GM12878 (cell line): Measurements from ENCODE around the gene NLGN3. TPM values are rescaled to one million over a fixed set of nuclear protein-coding genes. Genes with fewer than 3 reads are reported as not detected.

ENCODE experiments used
- ATAC-seq: fragments of 200-7000 bp; cut with Tn5 transposase; 3 replicates; pipeline ENCODE4 v1.9.1; 2020; ENCODE audit warnings: mild to moderate bottlenecking, moderate library complexity
- BruUV-seq: library from RNA; stranded (reverse); fragments of 400-500 nt; replicated peaks from 2 replicates; lab custom pipeline; 2021; lab: Mats Ljungman, UMichigan
- CTCF ChIA-PET: fragments of 300-600 bp; sonication (Branson Sonifier 250); formaldehyde crosslinking; extraction: SDS; loops from one replicate; lab custom pipeline; 2021; ENCODE audit warnings: inconsistent platforms; lab: Yijun Ruan, JAX
- POLR2A ChIA-PET: fragments of 350-600 bp; formaldehyde crosslinking; extraction: SDS; loops from one replicate; lab custom pipeline; 2021; ENCODE audit warnings: inconsistent platforms; lab: Charles Lee
- RAD21 ChIA-PET: fragments of 300-600 bp; sonication (Branson Sonifier 250); formaldehyde crosslinking; loops from one replicate; lab custom pipeline; 2023; ENCODE audit warnings: antibody characterized with exemption; ENCODE audit not compliant: unreplicated experiment; lab: Charles Lee
- SMC1A ChIA-PET: fragments of 300-600 bp; sonication (Branson Sonifier 250); formaldehyde crosslinking; loops from one replicate; lab custom pipeline; 2023; ENCODE audit not compliant: unreplicated experiment, uncharacterized antibody; lab: Charles Lee
- DNase-seq: peaks from one replicate; pipeline ENCODE4 v3.0.0-alpha.2; 2011; ENCODE audit warnings: low read depth, low spot score
- FAIRE-seq: peaks from 3 replicates; lab custom pipeline; 2011; peaks lifted over from hg19 to GRCh38; lab: Jason Lieb, UNC
- H2AFZ ChIP-seq: 2 replicates; pipeline ENCODE4 v1.6.0; 2011; ENCODE audit warnings: low read depth, low read length, control low read depth; ENCODE audit not compliant: control insufficient read depth
- H3K27ac ChIP-seq: 2 replicates; pipeline ENCODE4 v1.5.1; 2011; ENCODE audit warnings: control low read depth; ENCODE audit not compliant: control insufficient read depth, insufficient read depth
- H3K27me3 ChIP-seq, 2 experiments: replicated peaks in 1 of 2; 2 replicates each; pipeline versions ENCODE4 v1.6.0 to v1.6.1; 2011; ENCODE audit warnings: low read length in 1 of 2; ENCODE audit not compliant: control insufficient read depth in 2 of 2, insufficient read depth in 2 of 2
- H3K36me3 ChIP-seq, 2 experiments: 2 replicates each; pipeline ENCODE4 v1.5.1; 2011; ENCODE audit warnings: low read length in 1 of 2; ENCODE audit not compliant: control insufficient read depth in 2 of 2, insufficient read depth in 2 of 2
- H3K4me1 ChIP-seq: 2 replicates; pipeline ENCODE4 v1.6.1; 2011; ENCODE audit warnings: mild to moderate bottlenecking, low read length, moderate library complexity, mixed read lengths; ENCODE audit not compliant: control insufficient read depth, insufficient read depth
- H3K4me2 ChIP-seq: 2 replicates; pipeline ENCODE4 v1.6.0; 2011; ENCODE audit warnings: control low read depth; ENCODE audit not compliant: control insufficient read depth, insufficient read depth
- H3K4me3 ChIP-seq: fragments of 200-600 bp; sonication (generic); 2 replicates; pipeline ENCODE4 v1.5.1; 2016
- H3K79me2 ChIP-seq: 2 replicates; pipeline ENCODE4 v1.6.0; 2011; ENCODE audit warnings: low read length; ENCODE audit not compliant: control insufficient read depth, insufficient read depth
- H3K9ac ChIP-seq: 2 replicates; pipeline ENCODE4 v1.8.0; 2011; ENCODE audit warnings: low read length, control low read depth, mixed read lengths; ENCODE audit not compliant: control insufficient read depth, insufficient read depth
- H3K9me3 ChIP-seq: replicated peaks from 3 replicates; pipeline ENCODE4 v1.5.1; 2011; ENCODE audit warnings: mild to moderate bottlenecking, low read length; ENCODE audit not compliant: control insufficient read depth, insufficient read depth
- H4K20me1 ChIP-seq: 2 replicates; pipeline ENCODE4 v1.6.0; 2011; ENCODE audit not compliant: control insufficient read depth, insufficient read depth
- BMI1 ChIP-seq: fragments of 450-650 bp; IDR thresholded peaks from 2 replicates; pipeline ENCODE4 v1.6.1; 2016; ENCODE audit warnings: mild to moderate bottlenecking, moderate library complexity, borderline replicate concordance
- CHD2 ChIP-seq: IDR thresholded peaks from 2 replicates; pipeline ENCODE4 v1.6.1; 2011; ENCODE audit warnings: low read depth, low read length, improper control_type of control experiment, borderline replicate concordance
- CHD4 ChIP-seq: fragments of 200-600 bp; sonication (generic); IDR thresholded peaks from 2 replicates; pipeline ENCODE4 v1.6.1; 2016; ENCODE audit warnings: mild to moderate bottlenecking
- EED ChIP-seq: sonication (generic); IDR thresholded peaks from 2 replicates; pipeline ENCODE4 v1.6.1; 2016; ENCODE audit warnings: antibody characterized with exemption, low read depth
- IKZF2 ChIP-seq, 2 experiments: fragments of 450-650 bp; IDR thresholded peaks; 2 replicates each; pipeline ENCODE4 v1.6.1; 2017; ENCODE audit warnings: mild to moderate bottlenecking in 2 of 2, moderate library complexity in 2 of 2
- LARP7 ChIP-seq: fragments of 450-650 bp; IDR thresholded peaks from 2 replicates; pipeline ENCODE4 v1.6.1; 2017; ENCODE audit warnings: mild to moderate bottlenecking
- NR2C1 ChIP-seq: fragments of 450-650 bp; IDR thresholded peaks from 2 replicates; pipeline ENCODE4 v1.6.1; 2017; ENCODE audit warnings: antibody characterized with exemption, mild to moderate bottlenecking, moderate library complexity
- RUNX3 ChIP-seq: IDR thresholded peaks from 2 replicates; pipeline ENCODE4 v1.6.1; 2012; ENCODE audit warnings: low read length, inconsistent platforms
- STAT3 ChIP-seq: IDR thresholded peaks from 2 replicates; pipeline ENCODE4 v1.6.1; 2011; ENCODE audit warnings: low read depth, low read length, improper control_type of control experiment
- ZBTB4 ChIP-seq: fragments of 450-650 bp; formaldehyde crosslinking; IDR thresholded peaks from 2 replicates; pipeline ENCODE4 v1.4.0; 2022; ENCODE audit warnings: mild to moderate bottlenecking, moderate library complexity
- ZSCAN29 ChIP-seq: fragments of 450-650 bp; IDR thresholded peaks from 2 replicates; pipeline ENCODE4 v1.6.1; 2017; ENCODE audit warnings: mild to moderate bottlenecking, moderate library complexity
- WGBS: methylation state at CpG from one replicate; pipeline ENCODE4 v1.1.6; 2016; ENCODE audit warnings: low lambda C conversion rate; ENCODE audit not compliant: insufficient replicate concordance, insufficient coverage; ENCODE audit errors: missing lambda C conversion rate; 5-methylcytosine and 5-hydroxymethylcytosine counted together
- in situ Hi-C: fragments of 300-500 bp; cut with MboI; formaldehyde crosslinking; loops from 9 replicates; pipeline ENCODE4 v1.14.3; 2018; ENCODE audit warnings: mixed read lengths
- intact Hi-C: fragments of 100-400 bp; cut with micrococcal nuclease; formaldehyde crosslinking; loops from one replicate; pipeline ENCODE4 v1.14.2; 2022; ENCODE audit not compliant: unreplicated experiment
- polyA plus RNA-seq, 11 experiments: library from polyadenylated mRNA; depleted of rRNA in 4 of 11; unstranded in 6 of 11; stranded (reverse) in 5 of 11; fragments of >200 nt; fragmentation: Nextera tagmentation in 4 of 11; fragmentation: Illumina TruSeq in 1 of 11; extraction: Ambion mirVana in 4 of 11; extraction: Trizol in 1 of 11; gene quantifications; 1 replicate in 1 of 11; 2 replicates in 10 of 11; pipeline versions ENCODE4 v1.2.1 to v1.2.3, GENCODE V29; 2011 to 2016; ENCODE audit warnings: inconsistent platforms in 2 of 11, missing spikeins in 2 of 11, low read depth in 1 of 11
- total RNA-seq, 4 experiments: library from RNA; depleted of rRNA in 3 of 4; stranded (reverse); fragments of >200 nt in 3 of 4; fragmentation: Illumina TruSeq in 1 of 4; extraction: Trizol in 1 of 4; gene quantifications; 2 replicates each; pipeline versions ENCODE4 v1.2.1 to v1.2.3, GENCODE V29; 2013 to 2021
- TF ChIP-seq, protein P1 (sequence below): IDR thresholded peaks from 2 replicates; pipeline ENCODE4 v1.6.1; 2011; ENCODE audit warnings: low read depth, mild to moderate bottlenecking, low read length, moderate library complexity, borderline replicate concordance; ENCODE audit errors: extremely low read depth

The NLGN3 gene
- total and polyA plus RNA-seq, 10 of the 15 experiments (the other 5 are each of a cell fraction or from before 2014, with no cell fraction given): 0.07 to 0.73 (median 0.28) TPM

DNA sequence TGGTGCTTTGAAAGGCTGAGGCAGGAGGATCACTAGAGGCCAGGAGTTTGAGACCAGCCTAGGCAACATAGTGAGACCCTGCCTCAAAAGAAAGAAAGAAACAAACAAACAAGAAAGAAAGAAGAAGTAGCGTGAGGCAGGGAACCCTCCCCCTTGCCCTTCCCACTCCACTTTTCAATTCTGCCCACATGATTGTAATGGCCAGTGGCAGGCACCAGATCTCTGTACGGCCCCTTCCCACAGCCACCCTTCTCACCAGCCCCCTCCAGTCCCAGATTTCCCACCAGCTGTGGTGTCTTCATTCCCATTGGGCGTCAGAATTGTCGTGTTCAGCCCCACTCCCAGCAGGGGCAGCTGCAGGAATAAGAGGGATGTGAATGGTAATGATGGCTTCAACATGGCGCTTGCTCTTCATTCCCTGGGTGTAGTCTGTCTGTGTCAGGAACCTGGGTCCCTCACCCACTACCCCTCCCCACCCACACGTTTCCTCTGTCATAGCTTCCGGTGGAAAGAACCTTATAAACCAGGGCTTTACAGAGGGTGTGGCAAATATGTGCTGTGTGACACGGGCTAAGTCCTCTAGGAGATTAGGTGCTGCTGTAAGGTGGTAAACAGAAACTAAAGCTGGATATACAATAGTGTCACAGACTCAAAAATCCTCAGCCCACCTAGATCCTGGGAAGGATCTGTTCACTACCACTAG, 33.3 kb upstream of the NLGN3 start, which contains the start of gene IL2RG (continued):
- TF ChIP-seq, protein P1, sequence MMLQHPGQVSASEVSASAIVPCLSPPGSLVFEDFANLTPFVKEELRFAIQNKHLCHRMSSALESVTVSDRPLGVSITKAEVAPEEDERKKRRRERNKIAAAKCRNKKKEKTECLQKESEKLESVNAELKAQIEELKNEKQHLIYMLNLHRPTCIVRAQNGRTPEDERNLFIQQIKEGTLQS: no peak
- TF ChIP-seq CHD2: no peak

DNA sequence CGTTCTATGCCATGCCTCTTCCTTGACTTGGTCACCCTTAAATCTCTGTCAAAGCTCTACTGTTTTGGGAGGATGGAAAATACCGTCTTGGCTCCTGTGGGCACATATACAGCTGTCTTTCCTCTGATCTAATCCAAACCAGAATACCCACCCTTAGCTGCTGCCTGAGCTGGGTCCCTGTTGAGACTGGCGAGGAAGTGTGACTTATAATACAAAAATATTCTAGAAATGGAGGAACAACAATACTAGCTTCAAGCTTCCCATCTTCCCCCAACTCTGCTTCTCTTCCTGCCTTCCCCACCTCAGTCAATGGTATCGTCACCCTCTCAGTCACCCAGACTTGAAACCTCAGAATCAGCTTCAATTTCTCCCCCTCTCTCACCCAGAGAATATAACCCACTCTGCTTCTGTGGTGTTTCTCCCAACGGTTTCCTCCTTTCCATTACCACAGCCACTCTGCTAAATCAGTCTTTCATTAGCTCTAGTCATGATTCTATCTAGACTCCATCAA, 32.7 kb upstream of the NLGN3 start:
- Histone ChIP-seq H3K4me1 (peaks cover 11% of the 10 kb centered on the region), H3K36me3 (no peaks in the 10 kb centered on the region; a peak in 1 of 4 replicates), H3K27me3 (no peaks in the 10 kb centered on the region), H4K20me1 (no peaks in the 10 kb centered on the region), H3K27ac (peak overlapping the region; percentile 82), H3K9me3 (no peaks in the 10 kb centered on the region), H3K9ac (peak overlapping the region; percentile 73), H2AFZ (no peak overlapping the region), H3K79me2 (peaks cover 49% of the 10 kb centered on the region), H3K4me3 (peak overlapping the region; percentile 84), H3K4me2 (peak overlapping the region; percentile 48)
- intact Hi-C loops (loop anchor here (10.0 kb wide), 1 partner anchor 253 kb away; the partner anchor contains the start of gene TAF1), in situ Hi-C loops (no loop called here)
- FAIRE-seq (no peak), ATAC-seq (peak; percentile 37), DNase-seq (no peak)
- ChIA-PET RAD21 (interaction anchor here (0.9 to 3.6 kb wide), 6 partner anchors 10 to 85 kb away, joined by 3 to 28 read pairs (median 9); partner anchors contain the start of gene FOXO4), POLR2A (interaction anchor here (0.7 to 4.9 kb wide), 10 partner anchors 9 to 388 kb away, joined by 3 to 60 read pairs (median 4); partner anchors contain the start of genes FOXO4 and TAF1), CTCF (interaction anchor here (0.6 to 3.7 kb wide), 5 partner anchors 11 to 293 kb away, joined by 3 to 34 read pairs (median 10); no protein-coding TSS in a partner anchor), SMC1A (interaction anchor here (0.7 to 4.6 kb wide), 8 partner anchors 8 to 423 kb away, joined by 3 to 44 read pairs (median 4); no protein-coding TSS in a partner anchor)
- WGBS: 1% methylated on average over 5 of the region's 5 CpGs
- TF ChIP-seq CHD4 (no peak), ZSCAN29 (0 out of 2 replicates have a peak, but pooled peaks have one; percentile 20), BMI1 (peak; percentile 12; the same call in 1 of the 2 replicates), RUNX3 (peak; percentile 48; the same call in 1 of the 2 replicates), LARP7 (no peak), ZBTB4 (CRISPR knock-in tag) (no peak), EED (0 out of 2 replicates have a peak, but pooled peaks have one; percentile 35), NR2C1 (no peak), STAT3 (0 out of 2 replicates have a peak, but pooled peaks have one; percentile 7), IKZF2 (IDR thresholded peaks at IDR 0.05) (peak; percentile 5 to 46; a peak in 2 of 4 replicates)
- TSS peak; percentile 99 for BruUV-seq
